Smooth muscle cell of the brain vasculature (primary cell): ENCODE results near the gene VPS39.

Experiments used
- DNase-seq: peaks from one replicate; pipeline ENCODE4 v3.0.0-alpha.2; 2012; ENCODE audit warnings: low read depth, low spot score

VPS39 gene

DNA sequence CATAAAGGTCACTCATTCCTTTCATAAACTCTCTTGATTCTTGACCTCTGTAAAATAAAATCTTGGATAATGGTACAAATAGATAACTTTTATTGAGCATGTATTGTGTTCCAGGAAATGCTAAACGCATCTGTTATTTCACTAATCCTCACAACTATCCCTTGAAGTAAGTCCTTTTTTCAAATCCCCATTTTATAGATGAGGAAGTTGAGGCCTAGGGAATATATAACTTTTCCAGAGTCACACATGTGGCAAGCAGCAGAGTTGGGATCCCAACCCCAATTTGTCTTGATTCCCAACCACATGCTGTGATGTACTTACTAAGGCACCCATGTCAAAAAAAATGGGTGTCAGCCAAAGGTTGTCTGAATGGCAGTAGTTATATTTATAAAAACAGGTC lies 6.3 kb downstream of the VPS39 start:
- no peak for DNase-seq

DNA sequence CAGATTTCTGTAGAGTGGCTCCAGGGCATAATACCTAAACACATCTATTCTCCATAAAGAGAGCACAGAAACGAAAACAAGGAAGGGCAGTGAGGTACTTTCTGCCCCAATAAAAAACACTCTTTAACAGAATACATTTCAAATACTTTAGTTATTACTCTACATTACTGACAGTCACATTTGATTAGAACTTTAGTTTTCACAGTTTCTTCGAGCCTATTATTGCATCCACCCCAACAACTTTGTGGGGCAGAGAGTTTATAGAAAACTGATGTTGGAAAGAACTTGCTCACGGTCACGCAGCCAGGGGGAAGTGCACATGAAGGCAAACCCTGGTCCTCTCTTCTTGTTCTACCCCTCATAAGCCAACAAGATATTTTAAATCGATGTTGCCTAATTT lies 9.0 kb downstream of the VPS39 start:
- DNase-seq: no peak

DNA sequence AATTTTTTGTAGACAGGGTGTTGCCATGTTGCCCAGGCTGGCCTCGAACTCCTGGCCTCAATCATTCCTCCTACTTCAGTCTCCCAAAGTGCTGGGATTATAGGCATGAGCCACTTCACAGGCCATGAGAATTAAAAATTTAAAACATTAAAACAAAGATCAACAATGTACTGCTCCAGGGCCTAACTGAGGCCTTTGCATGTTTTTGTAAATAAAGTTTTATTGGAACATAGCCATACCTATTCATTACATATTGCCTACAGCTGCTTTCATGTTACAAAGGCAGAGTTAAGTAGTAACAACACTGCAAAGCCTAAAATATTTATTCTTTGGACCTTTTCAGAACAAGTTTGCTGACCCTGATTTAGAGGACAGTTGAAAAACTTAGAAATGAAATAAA lies 9.6 kb downstream of the VPS39 start:
- DNase-seq: no peak

DNA sequence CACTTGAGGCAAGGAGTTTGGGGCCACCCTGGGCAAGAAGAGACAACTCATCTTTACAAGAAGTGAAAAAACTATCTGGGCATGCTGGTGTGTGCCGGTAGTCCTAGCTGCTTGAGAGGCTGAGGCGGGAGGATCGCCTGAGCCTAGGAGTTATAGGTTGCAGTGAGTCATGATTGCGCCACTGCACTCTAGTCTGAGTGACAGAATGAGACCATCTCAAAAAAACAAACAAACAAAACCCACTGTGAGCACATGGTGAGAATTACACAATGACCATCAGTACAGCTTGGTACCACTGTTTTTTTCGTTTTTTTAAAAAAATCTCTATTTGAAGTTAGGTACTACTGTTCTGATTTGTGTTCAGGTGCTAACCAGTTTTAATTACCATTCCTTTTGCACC lies 13.6 kb downstream of the VPS39 start:
- peak; percentile 44 for DNase-seq

DNA sequence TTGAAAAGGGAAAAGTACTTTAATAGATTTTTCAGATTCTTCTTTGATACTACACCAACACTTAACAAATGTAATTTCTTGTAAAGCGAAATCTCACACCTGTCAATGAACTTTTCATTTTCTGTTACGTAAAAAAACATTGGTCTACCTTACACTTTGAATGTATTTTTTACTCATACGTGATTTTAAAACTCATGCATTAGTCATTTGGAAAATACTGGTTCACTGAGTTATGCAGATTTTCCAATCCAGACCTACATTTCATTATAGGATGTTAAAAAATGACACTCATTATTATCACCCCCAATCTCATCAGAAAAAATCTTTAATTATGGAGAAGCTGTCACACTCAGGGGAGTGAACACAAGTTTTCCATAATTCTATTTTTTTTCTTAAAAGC lies 14.7 kb downstream of the VPS39 start:
- no peak for DNase-seq

DNA sequence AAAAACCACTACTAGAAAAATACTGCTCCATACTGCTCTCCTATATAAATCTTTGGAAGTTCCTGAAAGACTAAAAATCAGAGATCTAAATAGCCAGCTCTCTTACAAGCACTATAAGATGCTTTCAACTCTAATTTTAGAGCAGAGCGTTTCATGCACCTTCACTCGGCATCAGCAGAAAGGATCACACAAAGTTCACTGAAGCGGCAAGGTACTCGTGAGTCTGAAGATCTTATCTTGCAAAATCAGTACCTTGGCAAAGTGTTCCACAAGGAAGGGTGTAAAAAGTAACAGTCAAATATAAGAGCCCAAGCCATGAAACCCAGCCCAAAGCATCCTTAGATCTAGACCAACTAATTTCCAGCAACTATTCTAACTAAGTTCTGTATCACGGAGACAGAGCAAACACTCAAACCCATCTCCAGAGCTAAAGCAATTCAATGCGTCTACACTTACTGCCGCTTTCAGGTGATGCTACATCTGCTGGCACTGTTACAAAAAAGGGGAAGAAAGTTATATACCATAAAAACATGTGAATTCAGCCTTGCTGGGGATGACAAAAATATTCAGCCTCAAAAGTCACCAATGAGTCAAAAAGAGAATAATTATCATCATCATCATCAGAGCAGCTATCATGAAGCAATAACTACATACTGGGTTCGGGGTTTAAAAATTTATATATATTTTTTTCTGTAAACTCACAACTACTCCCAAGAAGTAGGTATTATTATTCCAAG lies 16.3 kb downstream of the VPS39 start:
- DNase-seq: no peak

DNA sequence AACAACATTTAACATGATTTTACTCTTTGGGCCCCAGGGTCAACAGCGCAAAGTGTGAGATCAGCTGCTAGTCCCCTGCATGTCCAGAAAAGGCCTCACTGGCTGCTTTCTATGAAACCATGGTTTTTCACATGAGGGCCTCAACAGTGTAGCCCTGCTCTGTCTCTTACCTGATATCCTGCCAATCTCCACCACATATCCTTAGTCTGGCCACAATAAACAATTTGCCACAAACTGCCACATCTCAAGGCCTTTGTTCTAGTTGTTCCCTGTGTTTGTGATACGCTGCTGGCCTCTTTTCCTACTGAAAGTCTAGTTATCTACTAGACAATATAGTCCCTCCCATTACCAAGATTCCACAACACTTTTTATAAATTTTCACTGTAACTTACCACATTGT lies 17.7 kb downstream of the VPS39 start:
- no peak for DNase-seq

DNA sequence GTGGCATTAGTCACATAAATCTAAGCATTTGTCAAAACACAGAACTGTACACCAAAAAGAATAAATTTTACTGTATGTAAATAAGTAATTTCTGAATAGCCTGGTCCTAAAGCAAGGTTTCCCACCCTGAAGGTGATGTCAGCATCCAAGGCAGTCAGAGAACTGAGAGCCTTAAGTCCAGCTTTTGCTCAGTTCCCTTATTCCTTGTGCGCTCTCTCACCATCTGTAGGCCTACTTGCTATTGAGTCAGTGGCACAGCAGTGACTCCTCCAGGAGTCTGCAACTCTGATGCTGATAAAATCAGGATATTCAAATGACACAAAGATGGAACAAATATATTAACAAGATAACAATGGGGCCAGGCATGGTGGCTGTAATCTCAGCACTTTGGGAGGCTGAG lies 22.3 kb downstream of the VPS39 start:
- no peak for DNase-seq

DNA sequence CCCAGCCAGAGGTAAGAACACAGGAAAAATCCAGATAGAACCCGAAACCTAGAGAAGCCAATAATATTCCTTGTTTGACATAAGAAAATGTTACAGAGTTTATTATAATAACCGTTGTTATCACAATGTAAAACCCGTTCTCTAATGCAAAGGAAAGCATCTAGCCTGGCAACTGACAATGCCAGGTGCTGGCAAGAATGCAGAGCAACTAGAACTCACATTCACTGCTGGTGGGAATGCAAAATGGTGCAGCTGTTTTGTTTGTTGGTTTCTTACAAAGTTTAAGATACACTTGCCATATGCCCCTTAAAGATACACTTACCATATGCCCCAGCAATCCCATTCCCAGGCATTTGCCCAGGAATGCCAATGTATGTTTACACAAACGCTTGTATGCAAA lies 23.4 kb downstream of the VPS39 start:
- DNase-seq: no peak

DNA sequence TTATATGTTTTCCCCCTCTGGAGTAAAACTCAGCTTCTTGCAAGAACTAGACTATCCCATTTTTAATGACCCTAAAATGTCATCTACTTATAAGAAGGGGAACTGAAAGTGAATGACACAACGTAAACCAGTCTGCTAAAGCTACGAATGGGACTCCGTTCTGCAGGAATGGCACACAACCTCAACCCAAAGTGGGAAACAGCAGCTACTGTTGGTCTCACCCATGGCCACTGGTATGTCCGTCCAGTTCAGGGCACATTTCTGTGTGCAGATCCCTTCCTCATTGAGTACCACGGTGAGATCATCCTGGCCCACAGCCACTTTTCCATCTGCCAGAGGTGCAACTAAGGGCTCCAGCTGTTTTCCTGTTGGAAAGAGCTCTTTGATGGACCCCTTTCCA lies 23.8 kb downstream of the VPS39 start:
- DNase-seq: no peak

DNA sequence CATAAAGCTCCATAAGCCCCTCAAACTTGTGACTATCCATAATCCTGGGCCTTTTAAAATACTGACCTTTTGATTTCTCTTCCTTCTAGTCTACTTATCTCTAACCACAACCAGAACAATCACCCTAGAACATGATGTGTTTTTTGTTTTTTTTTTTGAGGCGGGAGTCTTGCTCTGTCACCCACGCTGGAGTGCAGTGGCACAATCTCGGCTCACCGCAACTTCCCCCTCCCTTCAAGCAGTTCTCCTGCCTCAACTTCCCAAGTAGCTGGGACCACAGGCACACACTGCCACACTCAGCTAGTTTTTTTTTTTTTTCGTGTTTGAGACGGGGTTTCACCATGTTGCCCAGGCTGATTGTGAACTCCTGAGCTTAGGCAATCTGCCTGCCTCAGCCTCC lies 25.1 kb downstream of the VPS39 start:
- DNase-seq: no peak

DNA sequence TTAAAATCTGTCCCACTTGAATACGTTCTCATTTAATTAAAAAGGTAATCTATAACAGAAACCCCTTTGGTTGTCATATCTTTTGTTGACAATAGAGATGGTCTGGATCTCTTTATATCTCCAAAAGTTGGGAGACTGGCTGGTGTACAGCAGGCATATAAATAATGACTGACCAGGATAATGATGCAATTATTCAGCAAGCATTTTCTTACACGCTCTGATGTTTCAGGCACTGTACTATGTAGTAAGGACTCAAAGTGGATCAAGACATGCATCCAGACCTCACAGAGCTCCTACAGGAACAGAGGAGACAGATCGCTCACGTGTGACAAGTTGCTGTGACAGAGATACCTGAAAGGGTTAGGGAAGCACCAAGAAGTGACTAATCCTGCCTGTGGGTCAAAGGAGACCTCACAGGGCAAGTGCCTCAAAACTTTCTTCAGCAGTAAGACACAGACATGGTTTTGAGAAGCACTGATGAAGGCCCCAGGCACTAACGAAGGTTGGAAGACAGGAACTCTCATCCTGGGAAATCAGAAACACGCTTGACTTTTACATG lies 25.7 kb downstream of the VPS39 start:
- DNase-seq: no peak

DNA sequence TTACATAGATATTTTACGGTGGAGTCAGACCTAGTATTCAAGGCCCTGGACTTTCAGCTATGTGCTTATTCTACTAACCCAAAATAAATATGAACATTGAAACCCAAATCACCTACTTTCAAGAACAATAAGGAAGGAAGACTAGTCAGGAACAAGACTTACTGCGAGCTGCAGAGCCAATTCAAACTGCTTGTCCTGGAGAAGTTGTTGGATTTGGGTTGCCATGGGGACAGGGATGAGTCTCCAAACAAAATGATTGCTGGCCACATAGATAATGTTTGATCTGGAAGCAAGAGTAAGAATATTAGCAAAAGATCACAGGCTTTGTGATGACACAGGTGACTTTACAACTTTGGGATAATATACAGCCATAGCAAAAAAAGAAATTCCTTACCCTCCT lies 30.0 kb downstream of the VPS39 start:
- no peak for DNase-seq

DNA sequence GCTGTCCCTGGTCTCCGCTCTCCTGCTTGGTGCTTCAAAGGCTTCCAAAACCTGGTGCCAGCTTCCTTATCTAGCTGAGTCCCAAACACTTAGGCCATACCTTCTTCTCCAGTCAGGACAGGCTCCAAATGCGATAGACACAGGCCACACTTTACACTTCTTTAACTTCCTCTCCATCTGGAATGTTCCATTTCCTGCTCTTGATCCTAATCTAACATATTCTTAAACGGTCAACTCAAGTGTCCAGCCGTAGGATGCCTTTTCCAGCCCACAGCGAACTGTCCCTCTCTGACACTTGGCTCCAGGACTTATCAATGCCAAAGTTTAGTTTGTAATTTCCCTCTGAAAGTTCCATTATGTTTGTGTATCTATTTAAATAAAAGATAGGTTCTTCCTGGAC lies 32.4 kb downstream of the VPS39 start:
- DNase-seq: no peak

DNA sequence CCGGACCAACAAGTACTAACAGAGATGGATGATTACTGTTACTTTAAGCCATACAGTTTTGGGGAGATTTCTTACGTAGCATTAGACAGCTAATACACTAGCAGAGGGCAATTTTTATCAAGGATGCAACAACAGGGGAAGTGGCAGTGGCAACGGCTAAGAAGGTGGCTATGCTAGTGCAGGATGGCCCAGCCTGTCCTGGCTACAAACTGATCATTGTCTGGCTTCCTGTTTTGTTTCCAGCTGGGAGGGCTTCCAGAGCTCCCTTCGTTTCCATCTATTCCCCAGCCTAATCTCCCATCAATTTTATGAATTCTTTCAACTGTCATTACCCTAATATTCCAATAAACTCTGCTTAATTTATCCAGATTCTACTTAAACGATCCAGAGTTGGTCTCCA lies 35.6 kb downstream of the VPS39 start:
- DNase-seq: no peak

DNA sequence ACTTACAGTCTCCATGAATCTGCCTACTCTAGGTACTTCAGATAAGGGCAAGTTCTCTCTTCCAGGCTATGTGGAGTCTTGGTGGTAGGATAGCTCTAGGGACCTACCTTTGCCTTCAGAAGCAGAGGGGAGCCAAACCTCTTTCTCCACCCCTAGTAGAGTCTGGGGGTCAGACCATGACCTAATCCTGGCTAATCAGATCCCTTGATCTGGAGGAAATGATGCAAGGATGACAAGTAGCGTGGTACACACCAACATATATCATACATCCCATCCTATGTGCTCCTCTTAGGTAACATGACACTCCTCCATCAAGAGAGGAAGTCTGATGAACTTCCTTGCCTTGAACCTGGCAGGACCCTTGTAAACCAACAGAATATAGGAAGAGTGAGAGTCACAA lies 36.3 kb downstream of the VPS39 start:
- DNase-seq: no peak

DNA sequence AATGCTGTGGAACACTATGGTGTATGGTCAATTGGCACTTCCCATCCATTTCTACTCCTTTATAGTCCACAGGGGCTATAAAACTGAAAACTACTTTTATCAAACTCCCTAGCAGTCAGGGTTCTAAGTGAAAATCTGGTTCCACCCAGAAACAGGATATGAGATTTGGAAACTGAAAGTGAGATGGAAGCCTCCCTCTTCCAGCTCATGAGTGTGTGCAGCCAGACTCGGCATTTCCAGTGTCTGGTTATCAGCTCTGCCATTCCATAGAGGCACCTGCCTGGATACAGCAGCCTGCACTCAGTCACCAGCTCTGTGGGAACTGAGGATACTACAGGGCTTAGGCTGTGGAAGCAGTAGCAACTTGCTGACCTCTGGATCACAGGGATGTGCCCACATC lies 37.0 kb downstream of the VPS39 start:
- DNase-seq: no peak

DNA sequence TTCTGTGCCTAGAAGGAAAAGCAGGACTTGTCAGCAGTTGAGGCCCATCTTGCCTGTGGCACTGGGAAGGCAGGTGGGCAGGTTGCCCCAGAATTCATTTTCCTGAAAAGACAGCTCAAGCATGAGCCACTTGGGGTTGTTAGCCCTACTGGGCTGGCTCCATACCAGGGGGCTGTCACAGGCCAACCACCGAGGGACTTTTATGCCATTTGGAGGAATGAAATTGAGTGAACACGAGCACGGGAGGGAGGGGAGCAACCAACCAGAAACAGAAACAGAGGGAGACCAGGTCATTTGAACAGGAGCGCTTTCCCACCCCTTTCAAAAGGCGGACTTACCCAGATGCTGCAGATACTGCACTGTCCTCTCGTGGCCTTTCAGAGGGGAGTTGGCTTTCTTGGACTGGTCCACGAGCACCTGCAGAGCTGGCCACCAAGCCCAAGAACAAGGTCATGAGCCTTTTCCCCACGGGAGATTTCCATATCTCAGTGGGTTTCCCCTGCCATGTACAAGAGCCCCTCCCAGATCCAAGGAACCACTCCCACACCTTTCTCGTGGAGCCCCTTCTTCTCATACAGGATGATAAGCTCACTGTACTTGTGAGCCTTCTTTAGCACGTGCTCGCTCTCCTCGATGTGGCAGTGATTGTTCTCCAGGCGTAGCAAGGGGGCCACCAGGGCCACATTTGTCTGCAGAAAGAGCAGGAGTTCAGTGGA lies 41.7 kb downstream of the VPS39 start:
- no peak for DNase-seq

DNA sequence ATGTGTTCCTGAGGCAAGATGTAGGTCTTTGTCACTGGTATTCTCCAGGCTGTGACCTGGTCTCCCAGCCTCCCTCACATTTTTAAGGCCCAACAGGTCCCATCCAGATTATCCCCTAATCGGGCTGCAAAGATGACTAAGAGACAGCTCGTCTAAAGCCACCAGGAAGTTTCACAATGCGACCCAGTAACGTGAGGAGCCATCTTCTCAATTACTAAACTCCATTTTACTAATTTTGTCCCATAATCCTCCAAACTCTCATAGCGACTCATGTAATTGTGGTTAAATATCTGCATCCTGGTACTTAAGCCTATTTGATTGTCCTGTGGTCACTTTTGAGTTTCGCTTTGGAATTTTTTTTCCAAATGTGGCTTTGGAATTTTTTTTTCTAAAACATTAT lies 43.0 kb downstream of the VPS39 start:
- DNase-seq: no peak

DNA sequence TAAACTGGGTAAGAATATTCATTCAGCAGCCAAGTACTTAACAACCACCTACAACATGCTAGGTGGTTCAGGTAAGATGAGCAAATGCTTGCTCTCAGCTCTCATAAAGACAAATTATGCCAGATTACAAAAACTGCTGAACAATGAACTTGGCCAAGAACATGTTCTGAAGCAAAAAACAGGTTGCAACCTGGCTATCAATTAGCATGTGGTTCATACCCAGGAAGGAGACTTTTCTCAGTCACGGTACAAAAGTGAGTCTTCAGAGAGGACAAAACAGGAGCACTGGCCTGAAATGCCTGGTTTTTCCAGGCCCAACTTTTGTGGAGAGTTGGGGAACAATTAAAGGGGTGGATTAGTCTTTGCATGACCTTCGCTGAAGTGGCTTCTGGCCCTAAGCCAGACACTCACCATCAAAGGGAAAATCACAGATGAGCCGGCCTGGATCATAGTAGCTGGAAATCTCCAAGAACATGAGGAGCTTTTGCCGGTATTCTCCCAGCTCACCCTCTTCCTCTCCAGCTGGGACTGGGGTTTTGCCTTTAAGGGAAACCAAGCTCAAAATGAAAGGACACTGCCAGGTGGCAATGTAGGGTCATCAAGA lies 44.1 kb downstream of the VPS39 start:
- DNase-seq: no peak

DNA sequence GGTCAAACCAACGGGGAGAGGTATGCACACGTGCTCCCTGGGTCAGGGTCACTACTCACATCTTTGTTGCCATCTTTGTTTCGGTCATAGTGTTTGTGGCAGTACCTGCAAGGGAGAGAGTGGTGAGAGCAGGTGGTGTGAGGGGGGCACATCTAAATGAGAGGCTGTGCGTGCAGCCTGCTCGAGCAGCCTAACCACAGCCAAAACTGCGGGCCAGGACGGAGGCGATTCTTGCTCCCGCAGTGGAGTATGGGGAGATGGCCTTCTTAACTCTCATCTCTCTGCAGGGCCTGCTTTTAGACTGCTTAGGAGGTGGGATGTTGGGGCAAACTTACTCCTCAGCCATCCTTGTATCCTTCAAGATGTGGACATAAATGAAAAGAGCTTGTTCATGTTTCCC lies 44.8 kb downstream of the VPS39 start:
- no peak for DNase-seq

DNA sequence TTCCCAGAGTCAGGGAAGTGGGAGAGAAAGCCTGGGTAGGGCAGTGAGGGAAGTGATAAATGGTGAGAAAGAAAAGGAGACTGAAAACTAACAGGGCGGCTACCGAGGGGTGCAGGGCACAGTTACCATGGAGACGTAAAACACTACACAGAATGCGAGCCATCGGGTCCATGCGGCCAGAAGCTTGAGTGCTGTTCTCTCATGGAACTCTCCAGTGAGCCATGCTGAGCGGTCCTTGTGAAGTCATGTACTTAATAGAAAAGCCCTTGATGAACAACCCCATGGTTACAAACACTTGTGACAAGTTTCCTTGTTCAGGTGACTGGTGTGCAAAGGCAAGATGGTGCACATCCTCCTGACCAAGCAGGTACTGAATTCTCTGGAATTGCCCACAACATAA lies 48.0 kb downstream of the VPS39 start:
- no peak for DNase-seq
